HCT116 (cell line): ENCODE measurements around the gene MYZAP. TPM values are rescaled to one million over a fixed set of nuclear protein-coding genes. Genes with fewer than 3 reads are reported as not detected.

Experiments used
- ATAC-seq: fragments of 200-7000 bp; cut with Tn5 transposase; 2 replicates; pipeline ENCODE4 v1.9.1; 2020; ENCODE audit warnings: mild to moderate bottlenecking, moderate library complexity
- BruUV-seq: library from RNA; stranded (reverse); fragments of 400-500 nt; replicated peaks from 2 replicates; lab custom pipeline; 2021; lab: Mats Ljungman, UMichigan
- CTCF ChIA-PET: fragments of 300-600 bp; sonication (Branson Sonifier 250); formaldehyde crosslinking; loops from one replicate; lab custom pipeline; 2021; ENCODE audit warnings: antibody characterized with exemption; lab: Charles Lee
- POLR2A ChIA-PET: fragments of 300-600, 350-600 bp; sonication (Branson Sonifier 250); formaldehyde crosslinking; loops from one replicate; lab custom pipeline; 2021; ENCODE audit warnings: antibody characterized with exemption; lab: Charles Lee
- RAD21 ChIA-PET, 2 experiments: fragments of 300-600 bp; sonication (Branson Sonifier 250); formaldehyde crosslinking; loops; one replicate each; lab custom pipeline; 2023; ENCODE audit warnings: low total read pairs in 2 of 2; ENCODE audit not compliant: uncharacterized antibody in 2 of 2, unreplicated experiment in 2 of 2, low non-redundant PET in 1 of 2; lab: Charles Lee
- DNase-seq: peaks from one replicate; pipeline ENCODE4 v3.0.0-alpha.2; 2010; ENCODE audit warnings: low read depth, low spot score
- H2AFZ ChIP-seq: fragments of 200-600 bp; shearing (Covaris generic), sonication (generic); 2 replicates; pipeline ENCODE4 v1.6.1; 2017; ENCODE audit warnings: low read depth, mixed run types, mixed read lengths, antibody characterized with exemption, low read length; ENCODE audit not compliant: poor library complexity, severe bottlenecking
- H3K27ac ChIP-seq: 2 replicates; pipeline ENCODE4 v1.5.1; 2012; ENCODE audit warnings: low read depth, low read length
- H3K27me3 ChIP-seq: fragments of 200-600 bp; sonication (generic); 2 replicates; pipeline ENCODE4 v1.6.1; 2016; ENCODE audit warnings: mixed run types, low read length, mixed read lengths; ENCODE audit not compliant: insufficient read depth
- H3K36me3 ChIP-seq, 2 experiments: fragments of 200-500 bp in 1 of 2; fragments of 200-600 bp in 1 of 2; sonication (Bioruptor generic) in 1 of 2; sonication (generic) in 1 of 2; 2 replicates each; pipeline versions ENCODE4 v1.5.1 to v1.6.1; 2014 to 2016; ENCODE audit warnings: low read length in 2 of 2, inconsistent platforms in 1 of 2, mixed read lengths in 1 of 2, mixed run types in 1 of 2; ENCODE audit not compliant: insufficient read depth in 2 of 2, control insufficient read depth in 1 of 2
- H3K4me1 ChIP-seq, 2 experiments: fragments of 200-600 bp in 1 of 2; sonication (generic) in 1 of 2; 2 replicates each; pipeline versions ENCODE4 v1.5.1 to v1.6.1; 2012 to 2017; ENCODE audit warnings: low read length in 2 of 2, inconsistent platforms in 1 of 2, mild to moderate bottlenecking in 1 of 2, mixed read lengths in 1 of 2, mixed run types in 1 of 2, moderate library complexity in 1 of 2; ENCODE audit not compliant: insufficient read depth in 2 of 2, control insufficient read depth in 1 of 2
- H3K4me2 ChIP-seq: fragments of 200-600 bp; sonication (generic); 2 replicates; pipeline ENCODE4 v1.6.1; 2017; ENCODE audit warnings: mixed run types, low read length, mixed read lengths
- H3K4me3 ChIP-seq, 2 experiments: fragments of 200-600 bp in 1 of 2; sonication (generic) in 1 of 2; replicated peaks in 1 of 2; 2 replicates each; pipeline ENCODE4 v1.5.1; 2011 to 2016; ENCODE audit warnings: low read length in 2 of 2, control low read depth in 1 of 2, low read depth in 1 of 2, mild to moderate bottlenecking in 1 of 2, mixed read lengths in 1 of 2, mixed run types in 1 of 2
- H3K79me2 ChIP-seq: fragments of 200-600 bp; sonication (generic); 2 replicates; pipeline ENCODE4 v1.6.1; 2017; ENCODE audit warnings: mild to moderate bottlenecking, mixed run types, low read length, moderate library complexity, mixed read lengths; ENCODE audit not compliant: insufficient read depth
- H3K9ac ChIP-seq: fragments of 200-600 bp; sonication (generic); 2 replicates; pipeline ENCODE4 v1.6.1; 2016; ENCODE audit warnings: low read length, mixed read lengths
- H3K9me2 ChIP-seq: fragments of 200-600 bp; sonication (generic), shearing (Covaris generic); 2 replicates; pipeline ENCODE4 v1.6.1; 2017; ENCODE audit warnings: mixed run types, mild to moderate bottlenecking, moderate library complexity; ENCODE audit not compliant: insufficient read depth
- H3K9me3 ChIP-seq, 2 experiments: fragments of 200-500 bp in 1 of 2; fragments of 200-600 bp in 1 of 2; sonication (Bioruptor generic) in 1 of 2; sonication (generic) in 1 of 2; 2 replicates each; pipeline ENCODE4 v1.6.1; 2014 to 2017; ENCODE audit warnings: low read length in 2 of 2, mixed read lengths in 2 of 2, inconsistent platforms in 1 of 2, low read depth in 1 of 2, mild to moderate bottlenecking in 1 of 2, mixed run types in 1 of 2, moderate library complexity in 1 of 2; ENCODE audit not compliant: control insufficient read depth in 1 of 2, insufficient read depth in 1 of 2
- H4K20me1 ChIP-seq: fragments of 200-600 bp; sonication (generic), shearing (Covaris generic); 2 replicates; pipeline ENCODE4 v1.6.1; 2017; ENCODE audit warnings: mixed run types, mild to moderate bottlenecking, moderate library complexity; ENCODE audit not compliant: insufficient read depth
- ATF3 ChIP-seq: IDR thresholded peaks from 2 replicates; pipeline ENCODE4 v1.6.1; 2012
- CEBPB ChIP-seq: IDR thresholded peaks from 2 replicates; pipeline ENCODE4 v1.6.1; 2012; ENCODE audit warnings: low read depth
- CTCF ChIP-seq, 3 experiments: fragments of 200-600 bp in 1 of 3; sonication (generic) in 1 of 3; IDR thresholded peaks in 2 of 3; conservative IDR thresholded peaks in 1 of 3; 2 replicates each; pipeline ENCODE4 v1.5.1; 2012 to 2017; ENCODE audit warnings: low read depth in 2 of 3, low read length in 2 of 3, antibody characterized with exemption in 1 of 3, borderline replicate concordance in 1 of 3, control low read depth in 1 of 3, mild to moderate bottlenecking in 1 of 3, mixed read lengths in 1 of 3, mixed run types in 1 of 3, moderate library complexity in 1 of 3; ENCODE audit not compliant: insufficient read depth in 1 of 3
- EZH2 ChIP-seq: fragments of 200-600 bp; sonication (generic); IDR thresholded peaks from 2 replicates; pipeline ENCODE4 v1.6.1; 2017; ENCODE audit warnings: antibody characterized with exemption, mixed run types
- FOSL1 ChIP-seq: IDR thresholded peaks from 2 replicates; pipeline ENCODE4 v1.6.1; 2012; ENCODE audit warnings: low read depth
- JUND ChIP-seq: IDR thresholded peaks from 2 replicates; pipeline ENCODE4 v1.6.1; 2012
- RAD21 ChIP-seq: IDR thresholded peaks from 2 replicates; pipeline ENCODE4 v1.6.1; 2012; ENCODE audit warnings: low read depth, mild to moderate bottlenecking
- REST ChIP-seq: IDR thresholded peaks from 2 replicates; pipeline ENCODE4 v1.6.1; 2012; ENCODE audit warnings: low read depth
- SIN3A ChIP-seq: IDR thresholded peaks from 2 replicates; pipeline ENCODE4 v1.6.1; 2012; ENCODE audit warnings: low read depth
- SP1 ChIP-seq: IDR thresholded peaks from 2 replicates; pipeline ENCODE4 v1.6.1; 2012; ENCODE audit warnings: low read depth
- SRF ChIP-seq: IDR thresholded peaks from 2 replicates; pipeline ENCODE4 v1.6.1; 2012; ENCODE audit warnings: low read depth
- TCF7L2 ChIP-seq: IDR thresholded peaks from 2 replicates; pipeline ENCODE4 v1.7.0; 2011; ENCODE audit warnings: borderline replicate concordance, inconsistent platforms; ENCODE audit not compliant: insufficient read depth, insufficient read length; ENCODE audit errors: extremely low read depth
- ZFX ChIP-seq: fragments of 450-650 bp; IDR thresholded peaks from 2 replicates; pipeline ENCODE4 v1.6.1; 2017
- ZNF274 ChIP-seq: fragments of 200-500 bp; sonication (Bioruptor generic); IDR thresholded peaks from 2 replicates; pipeline ENCODE4 v1.6.1; 2014; ENCODE audit warnings: mild to moderate bottlenecking, low read depth, low read length, inconsistent platforms
- intact Hi-C: fragments of 100-400 bp; cut with micrococcal nuclease; formaldehyde crosslinking; loops from 2 replicates; pipeline ENCODE4 v1.10.0; 2022
- total RNA-seq: library from RNA; stranded (reverse); gene quantifications from one replicate; pipeline ENCODE4 v1.2.1, GENCODE V29; 2021; ENCODE audit not compliant: unreplicated experiment

Gene MYZAP
- total RNA-seq, 1 experiment from 2014 or later: 5.8 TPM

- Histone ChIP-seq H3K4me3 (no peak overlapping the region), H3K79me2 (no peaks in the 10 kb centered on the region), H3K27me3 (no peaks in the 10 kb centered on the region), H4K20me1 (no peaks in the 10 kb centered on the region), H3K4me1 (no peaks in the 10 kb centered on the region), H3K9me3 (no peaks in the 10 kb centered on the region), H3K9ac (no peak overlapping the region), H3K27ac (no peak overlapping the region), H3K9me2 (no peaks in the 10 kb centered on the region), H3K4me2 (no peak overlapping the region), H3K36me3 (no peaks in the 10 kb centered on the region), H2AFZ (no peak overlapping the region)
- ChIA-PET POLR2A (no interaction called here), CTCF (interaction anchor here (1.2 to 2.3 kb wide), 3 partner anchors 14 to 205 kb away, joined by 3 to 8 read pairs (median 4); no protein-coding TSS in a partner anchor), RAD21 (no interaction called here)
- intact Hi-C loops: loop anchor here (5.0 kb wide), 1 partner anchor 94 kb away; no protein-coding TSS in a partner anchor
- DNase-seq (no peak), ATAC-seq (no peak)
- no TSS peak for BruUV-seq
- TF ChIP-seq CTCF (IDR thresholded peaks at IDR 0.05 in 2 of 3, conservative IDR thresholded peaks at IDR 0.05 in 1 of 3; ENCODE audit: borderline replicate concordance in 1 of 3, insufficient read depth in 1 of 3, low read depth in 2 of 3, low read length in 2 of 3): peak in 2 of 3 experiments; percentile 16 to 20; a peak in 1 of 6 replicates
- TF ChIP-seq ZNF274: no peak
- TF ChIP-seq RAD21: peak; percentile 33; the same call in 1 of the 2 replicates
- TF ChIP-seq SP1: no peak
- TF ChIP-seq FOSL1: no peak
- TF ChIP-seq SIN3A: no peak
- TF ChIP-seq ZFX: no peak
- no peak for TF ChIP-seq SRF
- no peak for TF ChIP-seq EZH2
- peak; percentile 17 for TF ChIP-seq TCF7L2
- TF ChIP-seq JUND: no peak
- no peak for TF ChIP-seq REST
- no peak for TF ChIP-seq ATF3
- TF ChIP-seq CEBPB: no peak
Observed at GRCh38 chr15:57655809-57656208, 64.1 kb downstream of the MYZAP start.
